Measurements from ENCODE around the gene DNAAF3. TPM values are rescaled to one million over a fixed set of nuclear protein-coding genes. Genes with fewer than 3 reads are reported as not detected.
A peak's percentile ranks its signal among the peaks of the same experiment; 100 is the strongest.

Gene DNAAF3
- polyA plus RNA-seq, 2 donors: 0.44 to 1.1 TPM

GRCh38 chr19:55198651-55199050, 32.2 kb upstream of the DNAAF3 start:
- Histone ChIP-seq H3K27me3 (ENCODE audit: control insufficient read depth in 1 of 2, insufficient read depth in 2 of 2, low read length in 2 of 2) (no peaks in the 10 kb centered on the region), H3K36me3 (ENCODE audit: control insufficient read depth in 2 of 2, insufficient read depth in 2 of 2, low read length in 1 of 2) (no peaks in the 10 kb centered on the region)
- WGBS, 2 donors: 58 to 69% methylated on average over 5 of the region's 5 CpGs

GRCh38 chr19:55197528-55197927, 31.1 kb upstream of the DNAAF3 start:
- no peaks in the 10 kb centered on the region for H3K36me3 ChIP-seq (ENCODE audit: control insufficient read depth in 2 of 2, insufficient read depth in 2 of 2, low read length in 1 of 2)
- H3K9me3 ChIP-seq (ENCODE audit: control insufficient read depth in 2 of 2, insufficient read depth in 1 of 2, low read depth in 1 of 2, low read length in 1 of 2): no peaks in the 10 kb centered on the region
- H3K4me3 ChIP-seq (ENCODE audit: low read depth in 1 of 2, low read length in 2 of 2): no peak overlapping the region
- 60 to 72% methylated on average over 4 of the region's 4 CpGs for WGBS, 2 donors
- H3K27me3 ChIP-seq (ENCODE audit: control insufficient read depth in 1 of 2, insufficient read depth in 2 of 2, low read length in 2 of 2): no peaks in the 10 kb centered on the region
- H3K27ac ChIP-seq (ENCODE audit: low read depth in 2 of 2, low read length in 1 of 2): no peak overlapping the region
- H3K4me1 ChIP-seq (ENCODE audit: control insufficient read depth in 2 of 2, insufficient read depth in 2 of 2, low read length in 1 of 2): no peaks in the 10 kb centered on the region

More at GRCh38 chr19:55198651-55199050, 32.2 kb upstream of the DNAAF3 start:
- Histone ChIP-seq H3K4me3 (ENCODE audit: low read depth in 1 of 2, low read length in 2 of 2) (no peak overlapping the region), H3K9me3 (ENCODE audit: control insufficient read depth in 2 of 2, insufficient read depth in 1 of 2, low read depth in 1 of 2, low read length in 1 of 2) (no peaks in the 10 kb centered on the region), H3K27ac (ENCODE audit: low read depth in 2 of 2, low read length in 1 of 2) (no peak overlapping the region), H3K4me1 (ENCODE audit: control insufficient read depth in 2 of 2, insufficient read depth in 2 of 2, low read length in 1 of 2) (no peaks in the 10 kb centered on the region)

- no peak overlapping the region for H3K27ac ChIP-seq (ENCODE audit: low read depth in 2 of 2, low read length in 1 of 2)
- H3K4me3 ChIP-seq (ENCODE audit: low read depth in 1 of 2, low read length in 2 of 2): no peak overlapping the region
- WGBS, 2 donors: 88 to 91% methylated on average over 10 of the region's 10 CpGs
- H3K36me3 ChIP-seq (ENCODE audit: control insufficient read depth in 2 of 2, insufficient read depth in 2 of 2, low read length in 1 of 2): no peaks in the 10 kb centered on the region
- no peaks in the 10 kb centered on the region for H3K4me1 ChIP-seq (ENCODE audit: control insufficient read depth in 2 of 2, insufficient read depth in 2 of 2, low read length in 1 of 2)
- H3K9me3 ChIP-seq (ENCODE audit: control insufficient read depth in 2 of 2, insufficient read depth in 1 of 2, low read depth in 1 of 2, low read length in 1 of 2): no peaks in the 10 kb centered on the region
- no peaks in the 10 kb centered on the region for H3K27me3 ChIP-seq (ENCODE audit: control insufficient read depth in 1 of 2, insufficient read depth in 2 of 2, low read length in 2 of 2)
Observed at GRCh38 chr19:55196803-55197202, 30.4 kb upstream of the DNAAF3 start.

- no peak overlapping the region for H3K4me3 ChIP-seq (ENCODE audit: low read depth in 1 of 2, low read length in 2 of 2)
- H3K4me1 ChIP-seq (ENCODE audit: control insufficient read depth in 2 of 2, insufficient read depth in 2 of 2, low read length in 1 of 2): no peaks in the 10 kb centered on the region
- no peaks in the 10 kb centered on the region for H3K27me3 ChIP-seq (ENCODE audit: control insufficient read depth in 1 of 2, insufficient read depth in 2 of 2, low read length in 2 of 2)
- no peaks in the 10 kb centered on the region for H3K36me3 ChIP-seq (ENCODE audit: control insufficient read depth in 2 of 2, insufficient read depth in 2 of 2, low read length in 1 of 2)
- 80 to 81% methylated on average over 12 of the region's 12 CpGs for WGBS, 2 donors
- no peaks in the 10 kb centered on the region for H3K9me3 ChIP-seq (ENCODE audit: control insufficient read depth in 2 of 2, insufficient read depth in 1 of 2, low read depth in 1 of 2, low read length in 1 of 2)
- H3K27ac ChIP-seq (ENCODE audit: low read depth in 2 of 2, low read length in 1 of 2): no peak overlapping the region
Observed at GRCh38 chr19:55193481-55193880, 27.1 kb upstream of the DNAAF3 start.

GRCh38 chr19:55189403-55189835, 23.0 kb upstream of the DNAAF3 start:
- 37 to 54% methylated on average over 15 of the region's 15 CpGs for WGBS, 2 donors
- Histone ChIP-seq H3K4me3 (ENCODE audit: low read depth in 1 of 2, low read length in 2 of 2) (no peak overlapping the region), H3K27ac (ENCODE audit: low read depth in 2 of 2, low read length in 1 of 2) (peak overlapping the region in 1 of 2 donors; percentile 64), H3K4me1 (ENCODE audit: control insufficient read depth in 2 of 2, insufficient read depth in 2 of 2, low read length in 1 of 2) (no peaks in the 10 kb centered on the region), H3K9me3 (ENCODE audit: control insufficient read depth in 2 of 2, insufficient read depth in 1 of 2, low read depth in 1 of 2, low read length in 1 of 2) (no peaks in the 10 kb centered on the region), H3K27me3 (ENCODE audit: control insufficient read depth in 1 of 2, insufficient read depth in 2 of 2, low read length in 2 of 2) (no peaks in the 10 kb centered on the region), H3K36me3 (ENCODE audit: control insufficient read depth in 2 of 2, insufficient read depth in 2 of 2, low read length in 1 of 2) (no peaks in the 10 kb centered on the region)

GRCh38 chr19:55188625-55189024, 22.2 kb upstream of the DNAAF3 start:
- Histone ChIP-seq H3K27me3 (ENCODE audit: control insufficient read depth in 1 of 2, insufficient read depth in 2 of 2, low read length in 2 of 2) (no peaks in the 10 kb centered on the region), H3K36me3 (ENCODE audit: control insufficient read depth in 2 of 2, insufficient read depth in 2 of 2, low read length in 1 of 2) (no peaks in the 10 kb centered on the region), H3K9me3 (ENCODE audit: control insufficient read depth in 2 of 2, insufficient read depth in 1 of 2, low read depth in 1 of 2, low read length in 1 of 2) (no peaks in the 10 kb centered on the region), H3K4me1 (ENCODE audit: control insufficient read depth in 2 of 2, insufficient read depth in 2 of 2, low read length in 1 of 2) (no peaks in the 10 kb centered on the region), H3K27ac (ENCODE audit: low read depth in 2 of 2, low read length in 1 of 2) (peak overlapping the region; percentile 17 to 75), H3K4me3 (ENCODE audit: low read depth in 1 of 2, low read length in 2 of 2) (no peak overlapping the region)
- 50 to 55% methylated on average over 8 of the region's 8 CpGs for WGBS, 2 donors

GRCh38 chr19:55186080-55186479, 19.7 kb upstream of the DNAAF3 start:
- Histone ChIP-seq H3K4me1 (ENCODE audit: control insufficient read depth in 2 of 2, insufficient read depth in 2 of 2, low read length in 1 of 2) (no peaks in the 10 kb centered on the region), H3K27me3 (ENCODE audit: control insufficient read depth in 1 of 2, insufficient read depth in 2 of 2, low read length in 2 of 2) (peaks cover 0 to 3% of the 10 kb centered on the region in 2 donors), H3K4me3 (ENCODE audit: low read depth in 1 of 2, low read length in 2 of 2) (no peak overlapping the region), H3K36me3 (ENCODE audit: control insufficient read depth in 2 of 2, insufficient read depth in 2 of 2, low read length in 1 of 2) (no peaks in the 10 kb centered on the region), H3K27ac (ENCODE audit: low read depth in 2 of 2, low read length in 1 of 2) (no peak overlapping the region), H3K9me3 (ENCODE audit: control insufficient read depth in 2 of 2, insufficient read depth in 1 of 2, low read depth in 1 of 2, low read length in 1 of 2) (peaks cover 0 to 6% of the 10 kb centered on the region in 2 donors)
- 81 to 83% methylated on average over 12 of the region's 12 CpGs for WGBS, 2 donors

- Histone ChIP-seq H3K27ac (ENCODE audit: low read depth in 2 of 2, low read length in 1 of 2) (no peak overlapping the region), H3K4me1 (ENCODE audit: control insufficient read depth in 2 of 2, insufficient read depth in 2 of 2, low read length in 1 of 2) (peaks cover 9 to 11% of the 10 kb centered on the region in 2 donors), H3K36me3 (ENCODE audit: control insufficient read depth in 2 of 2, insufficient read depth in 2 of 2, low read length in 1 of 2) (no peaks in the 10 kb centered on the region), H3K27me3 (ENCODE audit: control insufficient read depth in 1 of 2, insufficient read depth in 2 of 2, low read length in 2 of 2) (peaks cover 0 to 10% of the 10 kb centered on the region in 2 donors), H3K4me3 (ENCODE audit: low read depth in 1 of 2, low read length in 2 of 2) (no peak overlapping the region), H3K9me3 (ENCODE audit: control insufficient read depth in 2 of 2, insufficient read depth in 1 of 2, low read depth in 1 of 2, low read length in 1 of 2) (peaks cover 0 to 12% of the 10 kb centered on the region in 2 donors)
- WGBS, 2 donors: 73 to 78% methylated on average over 20 of the region's 20 CpGs
Observed at GRCh38 chr19:55181740-55182139, 15.3 kb upstream of the DNAAF3 start.

- H3K9me3 ChIP-seq (ENCODE audit: control insufficient read depth in 2 of 2, insufficient read depth in 1 of 2, low read depth in 1 of 2, low read length in 1 of 2): peaks cover 0 to 12% of the 10 kb centered on the region in 2 donors
- 3% methylated on average over 53 to 68 of the region's 68 CpGs for WGBS, 2 donors
- no peak within 1 kb of the TSS for H3K27ac ChIP-seq (ENCODE audit: low read depth in 2 of 2, low read length in 1 of 2)
- no peaks in the 10 kb centered on the region for H3K36me3 ChIP-seq (ENCODE audit: control insufficient read depth in 2 of 2, insufficient read depth in 2 of 2, low read length in 1 of 2)
- H3K27me3 ChIP-seq (ENCODE audit: control insufficient read depth in 1 of 2, insufficient read depth in 2 of 2, low read length in 2 of 2): peaks cover 0 to 10% of the 10 kb centered on the region in 2 donors
- peaks cover 9 to 11% of the 10 kb centered on the region in 2 donors for H3K4me1 ChIP-seq (ENCODE audit: control insufficient read depth in 2 of 2, insufficient read depth in 2 of 2, low read length in 1 of 2)
- peak within 1 kb of the TSS in 1 of 2 donors; percentile 8 for H3K4me3 ChIP-seq (ENCODE audit: low read depth in 1 of 2, low read length in 2 of 2)
Observed at GRCh38 chr19:55179606-55180484, 13.4 kb upstream of the DNAAF3 start, which contains the start of gene SYT5. TSS of gene SYT5 (minus strand) at chr19:55180289. CDS start at chr19:55179041, 1,248 bp downstream.
